ENCODE results near the gene FAM120A. TPM values are rescaled to one million over a fixed set of nuclear protein-coding genes. Genes with fewer than 3 reads are reported as not detected.

The FAM120A gene
- total RNA-seq, 1 donor from 2014 or later = 57.7 TPM

DNA sequence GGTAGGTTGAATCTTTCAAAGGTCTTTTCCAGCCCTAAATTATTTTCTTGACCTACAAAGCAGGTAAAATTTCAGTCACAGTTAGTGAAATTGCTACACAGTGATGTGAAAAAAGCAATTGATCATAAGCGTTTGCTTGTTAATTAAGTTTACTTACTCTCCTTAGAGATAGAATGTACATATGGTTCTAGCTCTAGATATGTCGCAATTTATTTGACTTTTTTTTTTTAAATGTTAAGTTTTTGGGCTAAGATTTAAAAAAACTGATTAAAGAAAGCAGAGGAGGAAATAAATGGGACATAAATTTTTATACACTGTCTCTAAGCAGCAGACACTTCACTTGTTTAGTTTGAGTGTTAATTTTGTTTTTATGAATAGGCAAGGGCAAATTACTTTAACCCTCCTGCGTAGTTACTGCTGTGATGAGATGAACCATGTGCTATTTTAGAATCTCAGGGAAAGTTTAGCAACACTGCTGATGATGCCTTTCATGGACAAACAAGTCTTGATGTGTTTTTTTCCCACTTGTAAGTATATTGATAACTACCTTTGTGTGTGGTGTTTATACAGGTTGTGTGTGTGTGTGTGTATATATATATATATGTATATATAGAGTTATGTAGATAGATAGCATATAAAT, 40.2 kb downstream of the FAM120A start:
- Mint-ChIP-seq H3K27ac (ENCODE audit: unreplicated experiment) (no peak overlapping the region), H3K4me3 (ENCODE audit: unreplicated experiment) (no peak overlapping the region), H3K27me3 (ENCODE audit: low read depth, unreplicated experiment) (no peaks in the 10 kb centered on the region), H3K36me3 (ENCODE audit: low read depth, unreplicated experiment) (peaks cover 30% of the 10 kb centered on the region), H3K9me3 (ENCODE audit: unreplicated experiment) (no peaks in the 10 kb centered on the region), H3K4me1 (ENCODE audit: low read depth, unreplicated experiment) (peaks cover 2% of the 10 kb centered on the region)
- peaks cover 70% of the 10 kb centered on the region for H4K20me1 ChIP-seq (ENCODE audit: insufficient read depth, low read length)
- peaks cover 94% of the 10 kb centered on the region for H3K79me2 ChIP-seq (ENCODE audit: insufficient read depth, low read length)
- H3K9ac ChIP-seq (ENCODE audit: low read length) = no peak overlapping the region
- no peak for DNase-seq (ENCODE audit: low read depth)
- no peak overlapping the region for H3K27ac ChIP-seq (ENCODE audit: low read depth, low read length)
- no peak for FAIRE-seq
- H3K4me3 ChIP-seq (ENCODE audit: insufficient read depth, low read depth, low read length) = no peak overlapping the region
- peaks cover 14% of the 10 kb centered on the region for H3K36me3 ChIP-seq (ENCODE audit: insufficient read depth, low read length)
- no peak overlapping the region for H3K4me2 ChIP-seq (ENCODE audit: low read length)
- H3K9me3 ChIP-seq (ENCODE audit: insufficient read depth, low read depth, low read length) = no peaks in the 10 kb centered on the region
- no peak overlapping the region for H2AFZ ChIP-seq (ENCODE audit: low read depth, low read length)
- TF ChIP-seq, protein P1, sequence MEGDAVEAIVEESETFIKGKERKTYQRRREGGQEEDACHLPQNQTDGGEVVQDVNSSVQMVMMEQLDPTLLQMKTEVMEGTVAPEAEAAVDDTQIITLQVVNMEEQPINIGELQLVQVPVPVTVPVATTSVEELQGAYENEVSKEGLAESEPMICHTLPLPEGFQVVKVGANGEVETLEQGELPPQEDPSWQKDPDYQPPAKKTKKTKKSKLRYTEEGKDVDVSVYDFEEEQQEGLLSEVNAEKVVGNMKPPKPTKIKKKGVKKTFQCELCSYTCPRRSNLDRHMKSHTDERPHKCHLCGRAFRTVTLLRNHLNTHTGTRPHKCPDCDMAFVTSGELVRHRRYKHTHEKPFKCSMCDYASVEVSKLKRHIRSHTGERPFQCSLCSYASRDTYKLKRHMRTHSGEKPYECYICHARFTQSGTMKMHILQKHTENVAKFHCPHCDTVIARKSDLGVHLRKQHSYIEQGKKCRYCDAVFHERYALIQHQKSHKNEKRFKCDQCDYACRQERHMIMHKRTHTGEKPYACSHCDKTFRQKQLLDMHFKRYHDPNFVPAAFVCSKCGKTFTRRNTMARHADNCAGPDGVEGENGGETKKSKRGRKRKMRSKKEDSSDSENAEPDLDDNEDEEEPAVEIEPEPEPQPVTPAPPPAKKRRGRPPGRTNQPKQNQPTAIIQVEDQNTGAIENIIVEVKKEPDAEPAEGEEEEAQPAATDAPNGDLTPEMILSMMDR (IDR thresholded peaks at IDR 0.05; ENCODE audit: insufficient read depth, low read depth, low read length) = no peak
- TF ChIP-seq EZH2 (IDR thresholded peaks at IDR 0.05; ENCODE audit: insufficient read depth, low read length) = no peak
- no peaks in the 10 kb centered on the region for H3K4me1 ChIP-seq (ENCODE audit: insufficient read depth, low read length)
- H3K27me3 ChIP-seq (ENCODE audit: insufficient read depth, low read length) = no peaks in the 10 kb centered on the region

DNA sequence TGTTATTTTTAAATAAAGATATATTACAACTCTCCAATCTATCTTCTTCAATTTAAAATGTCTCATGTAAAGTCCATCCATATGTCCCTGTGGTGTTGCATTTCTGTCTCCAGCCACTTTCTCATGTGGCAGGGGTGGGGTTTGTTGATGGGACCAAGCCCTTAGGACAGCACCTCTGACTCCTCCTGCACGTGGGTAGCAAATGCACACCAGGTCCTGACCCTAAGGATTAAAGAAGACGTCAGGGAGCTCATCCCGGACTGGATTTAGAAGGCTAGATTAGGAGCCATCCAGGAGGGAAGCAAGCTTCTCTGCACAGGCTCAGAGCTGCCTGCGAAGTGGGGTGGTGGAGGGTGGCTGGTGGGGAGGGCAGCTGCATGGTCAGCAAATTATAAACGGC, 40.8 kb downstream of the FAM120A start:
- peaks cover 31% of the 10 kb centered on the region for H3K36me3 Mint-ChIP-seq (ENCODE audit: low read depth, unreplicated experiment)
- Histone ChIP-seq H3K79me2 (ENCODE audit: insufficient read depth, low read length) (peaks cover 95% of the 10 kb centered on the region), H3K27me3 (ENCODE audit: insufficient read depth, low read length) (no peaks in the 10 kb centered on the region), H3K9me3 (ENCODE audit: insufficient read depth, low read depth, low read length) (no peaks in the 10 kb centered on the region), H4K20me1 (ENCODE audit: insufficient read depth, low read length) (peaks cover 77% of the 10 kb centered on the region), H3K36me3 (ENCODE audit: insufficient read depth, low read length) (peaks cover 20% of the 10 kb centered on the region), H2AFZ (ENCODE audit: low read depth, low read length) (no peak overlapping the region), H3K27ac (ENCODE audit: low read depth, low read length) (no peak overlapping the region), H3K4me2 (ENCODE audit: low read length) (no peak overlapping the region), H3K9ac (ENCODE audit: low read length) (no peak overlapping the region), H3K4me3 (ENCODE audit: insufficient read depth, low read depth, low read length) (no peak overlapping the region), H3K4me1 (ENCODE audit: insufficient read depth, low read length) (no peaks in the 10 kb centered on the region)
- FAIRE-seq (no peak), DNase-seq (ENCODE audit: low read depth) (no peak)
- no peaks in the 10 kb centered on the region for H3K27me3 Mint-ChIP-seq (ENCODE audit: low read depth, unreplicated experiment)
- no peaks in the 10 kb centered on the region for H3K9me3 Mint-ChIP-seq (ENCODE audit: unreplicated experiment)
- TF ChIP-seq, protein P1 (IDR thresholded peaks at IDR 0.05; ENCODE audit: insufficient read depth, low read depth, low read length) = no peak
- TF ChIP-seq EZH2 (IDR thresholded peaks at IDR 0.05; ENCODE audit: insufficient read depth, low read length) = no peak
- H3K4me1 Mint-ChIP-seq (ENCODE audit: low read depth, unreplicated experiment) = peaks cover 2% of the 10 kb centered on the region
- no peak overlapping the region for H3K4me3 Mint-ChIP-seq (ENCODE audit: unreplicated experiment)
- no peak overlapping the region for H3K27ac Mint-ChIP-seq (ENCODE audit: unreplicated experiment)

DNA sequence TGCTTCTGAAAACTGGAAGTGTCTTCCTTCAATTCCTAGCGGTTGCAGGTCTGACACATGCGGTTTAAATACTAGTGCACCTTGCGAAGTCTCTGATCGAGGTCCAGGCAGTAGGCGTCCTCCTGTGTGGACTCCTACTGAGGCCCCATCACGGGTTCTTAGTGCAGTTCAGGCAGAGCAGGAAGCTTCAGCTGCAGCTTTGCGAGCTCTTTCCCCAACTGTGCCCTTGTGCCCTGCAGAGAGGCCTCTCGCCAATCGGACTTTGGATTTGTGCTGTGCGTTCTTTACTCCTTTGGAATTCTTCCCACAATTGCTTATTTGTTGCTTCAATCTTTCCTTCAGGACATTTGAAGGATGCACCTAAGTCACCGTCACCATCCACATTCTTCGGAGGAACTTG, 42.5 kb downstream of the FAM120A start:
- H3K36me3 Mint-ChIP-seq (ENCODE audit: low read depth, unreplicated experiment) = peaks cover 40% of the 10 kb centered on the region
- no peak for FAIRE-seq
- TF ChIP-seq, protein P1 (IDR thresholded peaks at IDR 0.05; ENCODE audit: insufficient read depth, low read depth, low read length) = no peak
- no peak for TF ChIP-seq EZH2 (IDR thresholded peaks at IDR 0.05; ENCODE audit: insufficient read depth, low read length)
- Histone ChIP-seq H3K4me2 (ENCODE audit: low read length) (no peak overlapping the region), H3K36me3 (ENCODE audit: insufficient read depth, low read length) (peaks cover 31% of the 10 kb centered on the region), H3K27ac (ENCODE audit: low read depth, low read length) (no peak overlapping the region), H3K79me2 (ENCODE audit: insufficient read depth, low read length) (peaks cover 85% of the 10 kb centered on the region), H4K20me1 (ENCODE audit: insufficient read depth, low read length) (peaks cover 72% of the 10 kb centered on the region), H3K4me1 (ENCODE audit: insufficient read depth, low read length) (no peaks in the 10 kb centered on the region), H3K27me3 (ENCODE audit: insufficient read depth, low read length) (no peaks in the 10 kb centered on the region), H3K9me3 (ENCODE audit: insufficient read depth, low read depth, low read length) (no peaks in the 10 kb centered on the region), H3K9ac (ENCODE audit: low read length) (no peak overlapping the region), H3K4me3 (ENCODE audit: insufficient read depth, low read depth, low read length) (no peak overlapping the region), H2AFZ (ENCODE audit: low read depth, low read length) (no peak overlapping the region)
- no peak overlapping the region for H3K4me3 Mint-ChIP-seq (ENCODE audit: unreplicated experiment)
- no peak overlapping the region for H3K27ac Mint-ChIP-seq (ENCODE audit: unreplicated experiment)
- H3K9me3 Mint-ChIP-seq (ENCODE audit: unreplicated experiment) = no peaks in the 10 kb centered on the region
- H3K4me1 Mint-ChIP-seq (ENCODE audit: low read depth, unreplicated experiment) = no peaks in the 10 kb centered on the region
- H3K27me3 Mint-ChIP-seq (ENCODE audit: low read depth, unreplicated experiment) = no peaks in the 10 kb centered on the region
- DNase-seq (ENCODE audit: low read depth) = no peak
